Endothelial cell of umbilical vein (primary cell): ENCODE data around the gene VTI1A. TPM values are rescaled to one million over a fixed set of nuclear protein-coding genes. Genes with fewer than 3 reads are reported as not detected.

Experiments
- BruUV-seq: library from RNA; stranded (reverse); fragments of 400-500 nt; replicated peaks from 2 replicates; lab custom pipeline; 2021; lab: Mats Ljungman, UMichigan
- CTCF ChIA-PET: fragments of 300-600, 350-600 bp; sonication (Branson Sonifier 250); formaldehyde crosslinking; loops from one replicate; lab custom pipeline; 2021; ENCODE audit warnings: antibody characterized with exemption, inconsistent platforms; lab: Charles Lee
- POLR2A ChIA-PET: fragments of 300-600, 350-600 bp; sonication (Branson Sonifier 250); formaldehyde crosslinking; loops from one replicate; lab custom pipeline; 2021; ENCODE audit warnings: antibody characterized with exemption, inconsistent platforms; lab: Charles Lee
- DNase-seq: peaks from one replicate; pipeline ENCODE4 v3.0.0-alpha.2; 2011; ENCODE audit warnings: low read depth, low spot score
- FAIRE-seq: peaks from 2 replicates; lab custom pipeline; 2011; peaks lifted over from hg19 to GRCh38; lab: Jason Lieb, UNC
- H2AFZ ChIP-seq: 2 replicates; pipeline ENCODE4 v1.6.0; 2012; ENCODE audit warnings: low read depth, low read length, control low read depth, inconsistent platforms
- H3K27ac ChIP-seq: 2 replicates; pipeline ENCODE4 v1.5.1; 2011; ENCODE audit warnings: low read depth, mild to moderate bottlenecking, control low read depth, low read length, moderate library complexity; ENCODE audit not compliant: insufficient read depth
- H3K27me3 ChIP-seq, 2 experiments: 2 replicates each; pipeline versions ENCODE4 v1.6.0 to v1.6.1; 2011; ENCODE audit warnings: low read length in 2 of 2, mixed read lengths in 1 of 2; ENCODE audit not compliant: control insufficient read depth in 2 of 2, insufficient read depth in 2 of 2
- H3K36me3 ChIP-seq, 2 experiments: 2 replicates in 1 of 2; 3 replicates in 1 of 2; pipeline ENCODE4 v1.5.1; 2011; ENCODE audit warnings: low read length in 2 of 2, mild to moderate bottlenecking in 1 of 2, moderate library complexity in 1 of 2; ENCODE audit not compliant: control insufficient read depth in 2 of 2, insufficient read depth in 2 of 2; ENCODE audit errors: extremely low read depth in 1 of 2
- H3K4me1 ChIP-seq: 3 replicates; pipeline ENCODE4 v1.5.1; 2011; ENCODE audit warnings: mild to moderate bottlenecking, low read length; ENCODE audit not compliant: control insufficient read depth, insufficient read depth; ENCODE audit errors: extremely low read depth
- H3K4me2 ChIP-seq: 2 replicates; pipeline ENCODE4 v1.6.1; 2011; ENCODE audit warnings: low read length, control low read depth, mixed read lengths; ENCODE audit not compliant: insufficient read depth
- H3K4me3 ChIP-seq, 3 experiments: fragments of 200-600 bp in 1 of 3; sonication (generic), shearing (Covaris generic) in 1 of 3; replicated peaks in 1 of 3; 2 replicates each; pipeline ENCODE4 v1.5.1; 2011 to 2016; ENCODE audit warnings: control low read depth in 3 of 3, low read length in 3 of 3, mild to moderate bottlenecking in 2 of 3, inconsistent platforms in 1 of 3, low read depth in 1 of 3, moderate library complexity in 1 of 3; ENCODE audit not compliant: insufficient read depth in 1 of 3
- H3K79me2 ChIP-seq: 2 replicates; pipeline ENCODE4 v1.6.0; 2012; ENCODE audit warnings: low read length, inconsistent platforms; ENCODE audit not compliant: control insufficient read depth, insufficient read depth
- H3K9ac ChIP-seq: replicated peaks from 2 replicates; pipeline ENCODE3; 2011; ENCODE audit warnings: low read length, control low read depth; ENCODE audit not compliant: insufficient read depth; ENCODE audit errors: extremely low read depth
- H3K9me1 ChIP-seq: replicated peaks from 3 replicates; pipeline ENCODE4 v1.6.0; 2011; ENCODE audit warnings: mild to moderate bottlenecking, low read length; ENCODE audit not compliant: control insufficient read depth, insufficient read depth; ENCODE audit errors: extremely low read depth
- H3K9me3 ChIP-seq: replicated peaks from 2 replicates; pipeline ENCODE4 v1.5.1; 2012; ENCODE audit warnings: low read length, inconsistent platforms; ENCODE audit not compliant: control insufficient read depth, insufficient read depth
- H4K20me1 ChIP-seq: replicated peaks from 2 replicates; pipeline ENCODE3; 2011; ENCODE audit warnings: mild to moderate bottlenecking, low read length; ENCODE audit not compliant: control insufficient read depth, insufficient read depth; ENCODE audit errors: extremely low read depth
- CTCF ChIP-seq, 2 donors: IDR thresholded peaks; 1 replicate in 1 of 2; 2 replicates in 1 of 2; pipeline ENCODE4 v1.5.1; 2011; ENCODE audit warnings: low read length in 2 of 2, mild to moderate bottlenecking in 2 of 2, moderate library complexity in 2 of 2, control low read depth in 1 of 2, inconsistent platforms in 1 of 2, low read depth in 1 of 2; ENCODE audit not compliant: insufficient read depth in 1 of 2; ENCODE audit errors: extremely low read depth in 1 of 2
- EZH2 ChIP-seq: IDR thresholded peaks from 2 replicates; pipeline ENCODE4 v1.6.1; 2012; ENCODE audit warnings: borderline replicate concordance, low read depth, mild to moderate bottlenecking, moderate library complexity, low read length, inconsistent platforms; ENCODE audit not compliant: severe bottlenecking
- JUN ChIP-seq: IDR thresholded peaks from 2 replicates; pipeline ENCODE4 v1.6.1; 2011; ENCODE audit warnings: borderline replicate concordance, low read depth; ENCODE audit not compliant: insufficient read length, insufficient read depth
- MYC ChIP-seq: IDR thresholded peaks from one replicate; pipeline ENCODE4 v1.6.1; 2011; ENCODE audit warnings: mild to moderate bottlenecking, low read depth, low read length
- POLR2A ChIP-seq: IDR thresholded peaks from 2 replicates; pipeline ENCODE4 v1.6.1; 2012; ENCODE audit warnings: low read depth, mild to moderate bottlenecking, control low read depth, low read length
- POLR2AphosphoS5 ChIP-seq: IDR thresholded peaks from 2 replicates; pipeline ENCODE4 v1.6.1; 2012; ENCODE audit warnings: low read depth, mild to moderate bottlenecking, control low read depth, low read length, moderate library complexity; ENCODE audit not compliant: insufficient read depth
- dilution Hi-C: fragments of 300-500 bp; cut with MboI; formaldehyde crosslinking; loops from one replicate; pipeline ENCODE4 v1.15.0; 2019; ENCODE audit warnings: low sequenced_read_pairs; ENCODE audit not compliant: extremely low pct_ligation_motif_present
- intact Hi-C: fragments of 100-400 bp; cut with micrococcal nuclease; formaldehyde crosslinking; loops from one replicate; pipeline ENCODE4 v1.10.0; 2022
- polyA plus RNA-seq, 4 experiments: library from polyadenylated mRNA; depleted of rRNA in 3 of 4; stranded (reverse) in 3 of 4; unstranded in 1 of 4; fragments of >200 nt; gene quantifications; 2 replicates each; pipeline versions ENCODE4 v1.2.1 to v1.2.3, GENCODE V29; 2011 to 2012; ENCODE audit warnings: missing spikeins in 1 of 4
- total RNA-seq: library from RNA; stranded (reverse); gene quantifications from 2 replicates; pipeline ENCODE4 v1.2.3, GENCODE V29; 2021
- TF ChIP-seq, protein P1 (sequence below): IDR thresholded peaks from 2 replicates; pipeline ENCODE4 v1.6.1; 2011; ENCODE audit not compliant: insufficient read depth, insufficient read length

VTI1A gene
- total and polyA plus RNA-seq, 2 donors (not counting 3 experiments of a cell fraction or from before 2014, with no cell fraction given) = 10.8 to 35.6 TPM

GRCh38 chr10:112771733-112772132, 324.7 kb downstream of the VTI1A start:
- CTCF ChIA-PET = no interaction called here

More at GRCh38 chr10:112771733-112772132, 324.7 kb downstream of the VTI1A start:
- DNase-seq = no peak
- no peak overlapping the region for H3K4me2 ChIP-seq
- BruUV-seq = no TSS peak
- intact Hi-C loops = no loop called here
- H3K4me1 ChIP-seq = no peaks in the 10 kb centered on the region
- H3K9me1 ChIP-seq = peaks cover 3% of the 10 kb centered on the region
- TF ChIP-seq POLR2AphosphoS5 (no peak), EZH2 (no peak), JUN (no peak), MYC (no peak), POLR2A (no peak), CTCF (IDR thresholded peaks at IDR 0.05; ENCODE audit: extremely low read depth in 1 of 2, insufficient read depth in 1 of 2, low read depth in 1 of 2, low read length in 2 of 2) (no peak)
- TF ChIP-seq, protein P1, sequence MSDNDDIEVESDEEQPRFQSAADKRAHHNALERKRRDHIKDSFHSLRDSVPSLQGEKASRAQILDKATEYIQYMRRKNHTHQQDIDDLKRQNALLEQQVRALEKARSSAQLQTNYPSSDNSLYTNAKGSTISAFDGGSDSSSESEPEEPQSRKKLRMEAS = no peak
- no peak overlapping the region for H3K9ac ChIP-seq
- H3K4me3 ChIP-seq = no peak overlapping the region
- no peaks in the 10 kb centered on the region for H3K36me3 ChIP-seq
- no peak overlapping the region for H2AFZ ChIP-seq
- no peaks in the 10 kb centered on the region for H3K27me3 ChIP-seq
- POLR2A ChIA-PET = no interaction called here
- no peaks in the 10 kb centered on the region for H3K9me3 ChIP-seq
- no peak overlapping the region for H3K27ac ChIP-seq
- no peaks in the 10 kb centered on the region for H4K20me1 ChIP-seq
- no peak for FAIRE-seq
- dilution Hi-C loops = no loop called here
- H3K79me2 ChIP-seq = no peaks in the 10 kb centered on the region
